Measurements from ENCODE around the gene NIM1K.
"Not testable (repeated sequence)": the region's sequence is repeated elsewhere in the genome, so short reads cannot be mapped to it uniquely, and the experiment has no call there.

The NIM1K gene

DNA sequence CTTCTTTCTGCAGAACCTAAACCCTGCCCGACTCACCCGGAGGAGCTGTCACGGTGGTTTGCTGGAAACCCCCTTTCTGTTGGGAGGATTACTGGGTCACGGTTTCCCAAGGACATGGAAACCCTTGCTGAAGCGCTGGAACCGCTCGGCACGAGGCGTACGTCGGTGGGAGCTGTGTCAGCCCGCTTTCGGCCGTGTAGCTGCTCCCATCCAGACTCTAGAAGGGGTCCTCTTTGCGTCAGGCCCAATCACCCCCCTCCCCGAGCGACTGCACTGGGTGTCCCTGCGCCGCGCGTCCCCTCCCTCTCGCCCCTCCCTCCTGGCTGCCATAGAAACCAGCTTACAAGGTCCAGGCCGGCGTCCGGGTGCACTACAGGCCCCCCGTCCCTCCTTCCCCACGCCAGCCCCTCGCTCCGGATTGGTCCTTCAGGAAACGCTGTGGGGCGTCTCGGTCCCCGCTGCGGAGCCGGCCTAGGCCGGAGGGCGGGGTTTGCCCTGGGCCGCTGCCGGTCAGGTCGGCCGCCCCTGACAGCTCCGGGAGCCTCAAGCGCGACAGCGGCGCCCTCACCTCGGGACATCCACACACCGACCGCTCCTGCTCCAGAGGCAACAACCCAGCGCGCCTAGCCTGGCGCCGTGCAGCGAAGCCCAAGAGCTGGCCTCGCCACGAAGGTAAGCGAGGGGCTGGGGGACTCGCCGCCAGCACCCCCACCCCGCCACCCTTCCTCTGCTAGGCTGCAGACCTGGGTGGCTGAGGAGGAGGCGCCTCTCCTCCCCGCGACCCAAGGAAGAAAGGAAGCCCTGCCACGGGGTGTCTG is at the start of gene NIM1K:
TSS of gene NIM1K (plus strand) at position 486 of the 818 bp plus-strand sequence. CDS start 53,551 bp downstream, outside the sequence.
- peak; percentile 59 for ATAC-seq (ENCODE audit: low read depth)
- H3K27me3 Mint-ChIP-seq: peaks cover 6% of the 10 kb centered on the region
- peak within 1 kb of the TSS; percentile 58 for H3K27ac Mint-ChIP-seq
- no peaks in the 10 kb centered on the region for H3K9me3 Mint-ChIP-seq
- H3K4me1 Mint-ChIP-seq: peaks cover 21% of the 10 kb centered on the region
- peak within 1 kb of the TSS; percentile 83 for H3K4me3 Mint-ChIP-seq
- H3K36me3 Mint-ChIP-seq: peaks cover 9% of the 10 kb centered on the region
- DNase-seq (ENCODE audit: low spot score in 2 of 2): peak; percentile 17 to 30

DNA sequence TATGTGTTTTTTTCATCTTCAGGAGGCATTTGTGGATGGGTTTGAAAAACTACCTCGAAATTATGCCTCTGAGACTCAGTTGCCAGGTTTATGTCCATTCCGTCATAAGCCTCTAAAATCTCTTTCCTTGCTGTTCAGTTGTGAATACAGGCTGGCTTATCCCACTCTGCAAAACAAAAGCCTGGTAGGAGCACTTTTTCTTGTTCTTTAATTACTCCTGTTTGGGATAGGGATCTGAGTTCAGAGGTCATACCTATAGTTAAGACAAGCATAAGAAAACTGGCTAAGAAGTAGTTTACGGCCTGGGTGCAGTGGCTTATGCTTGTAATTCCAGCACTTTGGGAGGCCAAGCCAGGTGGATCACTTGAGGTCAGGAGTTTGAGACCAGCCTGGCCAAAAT is 47.0 kb upstream of the NIM1K start:
- Mint-ChIP-seq H3K9me3 (no peaks in the 10 kb centered on the region), H3K36me3 (peaks cover 25% of the 10 kb centered on the region), H3K4me3 (no peak overlapping the region), H3K27me3 (no peaks in the 10 kb centered on the region), H3K27ac (no peak overlapping the region), H3K4me1 (peaks cover 4% of the 10 kb centered on the region)
- no peak for DNase-seq (ENCODE audit: low spot score in 2 of 2)
- ATAC-seq (ENCODE audit: low read depth): no peak

DNA sequence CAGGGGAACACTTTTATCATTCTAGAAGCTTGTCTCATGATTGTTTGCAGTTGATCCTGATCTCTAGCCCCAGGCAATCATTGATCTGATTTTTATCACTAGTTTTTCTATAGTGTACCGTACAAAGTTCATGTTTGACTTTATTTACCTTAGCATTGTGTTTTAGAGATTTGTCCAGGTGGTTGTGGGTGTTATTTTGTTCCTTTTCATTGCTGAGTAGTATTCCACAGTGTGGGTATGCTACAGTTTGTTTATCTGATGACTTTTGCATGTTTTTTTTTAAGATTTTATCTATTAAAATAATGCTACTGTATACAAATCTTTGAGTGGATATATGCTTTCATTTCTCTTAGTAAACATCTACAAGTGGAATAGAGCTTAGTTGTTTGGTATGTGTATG is 45.1 kb upstream of the NIM1K start:
- peaks cover 4% of the 10 kb centered on the region for H3K4me1 Mint-ChIP-seq
- H3K9me3 Mint-ChIP-seq: no peaks in the 10 kb centered on the region
- DNase-seq (ENCODE audit: low spot score in 2 of 2): no peak
- H3K4me3 Mint-ChIP-seq: no peak overlapping the region
- peaks cover 18% of the 10 kb centered on the region for H3K36me3 Mint-ChIP-seq
- H3K27me3 Mint-ChIP-seq: no peaks in the 10 kb centered on the region
- no peak for ATAC-seq (ENCODE audit: low read depth)
- no peak overlapping the region for H3K27ac Mint-ChIP-seq

DNA sequence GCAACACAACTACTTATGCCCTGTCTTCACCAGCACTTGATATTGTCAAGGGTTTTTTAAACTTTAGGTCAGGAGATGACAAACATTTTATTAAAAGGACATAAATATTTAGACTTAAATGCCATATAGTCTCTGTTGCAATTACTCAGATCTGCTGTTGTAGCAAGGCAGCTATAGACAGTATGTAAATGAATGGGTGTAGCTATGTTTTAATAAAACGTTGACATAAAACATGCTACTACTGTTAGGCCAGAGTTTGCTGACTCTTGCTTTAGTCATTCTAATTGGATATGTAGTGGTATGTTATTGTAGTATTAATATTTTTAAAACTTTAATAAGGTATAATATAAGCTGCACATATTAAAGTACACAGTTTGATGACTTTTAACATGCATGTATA is 43.6 kb upstream of the NIM1K start:
- no peak for ATAC-seq (ENCODE audit: low read depth)
- H3K36me3 Mint-ChIP-seq: peaks cover 18% of the 10 kb centered on the region
- no peak overlapping the region for H3K27ac Mint-ChIP-seq
- no peak overlapping the region for H3K4me3 Mint-ChIP-seq
- peaks cover 5% of the 10 kb centered on the region for H3K4me1 Mint-ChIP-seq
- no peak for DNase-seq (ENCODE audit: low spot score in 2 of 2)
- H3K9me3 Mint-ChIP-seq: no peaks in the 10 kb centered on the region
- no peaks in the 10 kb centered on the region for H3K27me3 Mint-ChIP-seq

DNA sequence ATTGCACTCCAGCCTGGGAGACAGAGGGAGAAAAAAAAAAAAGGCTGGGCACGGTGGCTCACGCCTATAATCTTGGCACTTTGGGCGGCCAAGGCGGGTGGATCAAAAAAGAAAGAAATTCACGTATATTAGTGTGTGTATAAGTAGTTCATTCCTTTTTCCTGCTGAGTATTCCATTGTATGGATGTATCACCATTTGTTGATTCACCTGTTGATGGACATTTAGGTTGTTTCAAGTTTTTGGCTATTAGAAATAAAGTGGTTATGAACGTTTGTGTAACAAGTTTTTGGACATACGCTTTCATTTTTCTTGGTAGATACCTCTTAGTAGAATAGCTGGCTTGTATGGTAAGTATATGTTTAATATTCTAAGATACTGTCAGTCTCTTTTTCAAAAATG is 42.8 kb upstream of the NIM1K start:
- Mint-ChIP-seq H3K27ac (peak overlapping the region; percentile 53), H3K9me3 (no peaks in the 10 kb centered on the region), H3K4me1 (peaks cover 4% of the 10 kb centered on the region), H3K27me3 (no peaks in the 10 kb centered on the region), H3K36me3 (peaks cover 17% of the 10 kb centered on the region), H3K4me3 (no peak overlapping the region)
- DNase-seq (ENCODE audit: low spot score in 2 of 2): no peak
- no peak for ATAC-seq (ENCODE audit: low read depth)

DNA sequence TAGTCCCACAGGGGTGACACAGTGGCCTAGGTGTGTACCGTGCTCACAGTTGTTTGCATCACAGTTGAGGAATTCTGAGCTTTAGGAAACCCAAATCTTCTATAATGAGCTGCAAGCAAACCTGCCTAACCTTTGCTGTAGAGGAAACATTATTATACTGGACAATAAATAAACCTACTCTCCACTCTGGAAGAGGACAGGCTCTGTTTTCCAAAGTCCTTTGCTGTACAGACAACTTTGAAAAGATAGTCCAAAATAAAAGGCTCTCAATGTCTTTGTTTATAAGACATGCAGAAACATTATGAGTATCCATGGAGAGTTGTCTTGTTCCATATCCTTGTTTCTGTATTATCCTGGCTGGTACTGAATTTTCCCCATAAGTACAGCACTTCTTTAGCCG is 42.0 kb upstream of the NIM1K start:
- peaks cover 14% of the 10 kb centered on the region for H3K36me3 Mint-ChIP-seq
- H3K27me3 Mint-ChIP-seq: no peaks in the 10 kb centered on the region
- ATAC-seq (ENCODE audit: low read depth): no peak

DNA sequence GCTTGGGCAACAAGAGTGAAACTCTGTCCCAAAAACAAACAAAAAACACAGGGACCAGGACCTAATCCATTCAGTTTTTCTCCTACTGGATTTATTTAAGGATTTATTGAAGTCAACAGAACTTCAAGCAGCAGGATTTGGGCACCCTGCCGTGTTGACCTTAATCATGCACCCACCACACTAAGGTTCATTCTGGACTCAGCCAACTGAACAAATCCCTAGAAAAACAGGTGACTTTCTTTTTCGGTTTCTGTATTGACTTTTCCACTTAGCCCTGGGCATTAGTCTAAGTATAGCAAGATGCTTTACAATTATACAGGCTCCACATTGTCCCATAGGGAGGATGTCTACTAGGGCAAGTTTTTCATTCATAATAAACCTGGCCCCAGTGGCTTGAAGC is 41.3 kb upstream of the NIM1K start:
- H3K4me3 Mint-ChIP-seq: no peak overlapping the region
- no peak overlapping the region for H3K27ac Mint-ChIP-seq
- H3K9me3 Mint-ChIP-seq: no peaks in the 10 kb centered on the region
- peaks cover 14% of the 10 kb centered on the region for H3K36me3 Mint-ChIP-seq
- H3K27me3 Mint-ChIP-seq: no peaks in the 10 kb centered on the region
- DNase-seq (ENCODE audit: low spot score in 2 of 2) (no peak), ATAC-seq (ENCODE audit: low read depth) (no peak)
- peaks cover 6% of the 10 kb centered on the region for H3K4me1 Mint-ChIP-seq

More for the DNA sequence above, 42.0 kb upstream of the NIM1K start:
- Mint-ChIP-seq H3K27ac (no peak overlapping the region), H3K9me3 (no peaks in the 10 kb centered on the region), H3K4me1 (peaks cover 2% of the 10 kb centered on the region), H3K4me3 (no peak overlapping the region)
- no peak for DNase-seq (ENCODE audit: low spot score in 2 of 2)

DNA sequence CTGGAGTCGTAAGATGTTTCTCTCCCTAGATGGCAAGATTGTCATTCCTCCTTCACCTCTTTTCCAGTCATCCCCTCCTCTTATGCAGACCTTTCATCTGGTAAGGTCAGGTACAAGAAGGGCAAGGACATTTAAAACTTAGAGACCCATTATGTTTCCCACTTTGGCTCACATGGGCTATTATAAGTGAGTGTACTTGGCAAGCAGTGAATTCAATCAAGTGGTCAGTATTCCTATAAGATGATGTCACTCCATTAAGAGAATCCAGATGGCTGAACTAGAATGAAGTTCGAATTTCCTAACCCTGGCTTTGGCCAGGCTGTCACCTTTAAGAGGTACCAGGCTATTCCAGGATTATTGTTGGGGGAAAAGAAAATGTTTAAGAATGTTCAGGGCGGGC is 39.1 kb upstream of the NIM1K start:
- Mint-ChIP-seq H3K27ac (no peak overlapping the region), H3K9me3 (no peaks in the 10 kb centered on the region), H3K36me3 (peaks cover 13% of the 10 kb centered on the region), H3K4me1 (peaks cover 6% of the 10 kb centered on the region), H3K4me3 (no peak overlapping the region), H3K27me3 (no peaks in the 10 kb centered on the region)
- DNase-seq (ENCODE audit: low spot score in 2 of 2): no peak
- ATAC-seq (ENCODE audit: low read depth): no peak

DNA sequence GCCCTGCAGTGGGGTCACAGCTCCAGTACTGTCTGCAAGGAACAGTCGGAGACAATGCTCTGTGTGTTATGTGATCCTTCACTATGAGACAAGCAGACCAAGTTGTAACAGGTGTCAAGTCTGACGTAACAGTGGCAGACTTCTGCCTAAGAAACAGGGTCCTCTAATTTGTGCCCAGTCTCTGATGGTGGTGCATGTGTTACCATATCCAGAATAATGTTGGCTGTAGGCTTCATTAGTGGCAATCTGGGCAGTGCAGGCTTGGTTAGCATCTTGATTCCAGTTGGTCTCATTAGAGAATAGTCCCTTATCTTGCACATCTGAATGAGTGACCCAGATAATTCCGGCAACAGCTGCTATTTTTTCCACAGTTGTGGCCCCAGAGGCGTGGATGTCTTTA is 37.6 kb upstream of the NIM1K start:
- DNase-seq (ENCODE audit: low spot score in 2 of 2) (no peak), ATAC-seq (ENCODE audit: low read depth) (no peak)
- peaks cover 6% of the 10 kb centered on the region for H3K4me1 Mint-ChIP-seq
- peaks cover 9% of the 10 kb centered on the region for H3K36me3 Mint-ChIP-seq
- no peak overlapping the region for H3K27ac Mint-ChIP-seq
- H3K27me3 Mint-ChIP-seq: no peaks in the 10 kb centered on the region
- no peak overlapping the region for H3K4me3 Mint-ChIP-seq
- no peaks in the 10 kb centered on the region for H3K9me3 Mint-ChIP-seq

DNA sequence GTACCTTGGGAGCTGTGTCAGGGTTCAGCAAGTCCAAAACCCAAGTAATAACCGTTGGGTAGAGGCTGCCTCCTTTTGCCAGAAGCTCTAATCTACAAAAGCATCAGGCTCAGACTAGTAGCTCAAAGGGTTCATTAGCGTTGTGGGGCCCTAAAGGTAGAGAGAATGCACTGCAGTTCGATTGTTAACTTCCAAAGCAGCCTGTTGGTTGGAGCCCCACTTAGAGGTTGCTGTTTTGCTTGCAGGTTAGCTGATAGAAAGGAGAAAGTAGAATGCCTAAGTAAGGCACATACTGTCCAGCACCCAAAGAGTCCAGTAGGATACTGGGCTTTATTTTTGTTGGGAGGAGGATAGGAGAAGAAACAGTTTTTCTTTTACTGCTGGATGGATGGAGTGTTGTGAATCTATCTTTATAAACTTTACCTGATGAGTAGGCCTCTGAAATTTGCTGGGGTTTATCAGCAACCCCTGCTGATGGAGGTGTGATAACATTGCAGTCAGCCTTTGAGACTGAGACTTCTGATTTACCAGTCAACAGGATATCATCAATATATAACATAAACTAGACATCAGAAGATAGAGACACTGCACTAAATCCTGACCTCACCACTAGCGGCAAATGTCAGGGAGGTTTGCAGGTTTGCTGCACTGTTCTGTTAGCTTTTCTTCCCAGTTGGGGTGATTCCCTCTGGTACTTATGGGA is 36.5 kb upstream of the NIM1K start:
- DNase-seq (ENCODE audit: low spot score in 2 of 2) (no peak), ATAC-seq (ENCODE audit: low read depth) (no peak)
- Mint-ChIP-seq H3K27ac (peak overlapping the region; percentile 75), H3K4me1 (peaks cover 6% of the 10 kb centered on the region), H3K9me3 (no peaks in the 10 kb centered on the region), H3K4me3 (no peak overlapping the region), H3K36me3 (peaks cover 9% of the 10 kb centered on the region), H3K27me3 (no peaks in the 10 kb centered on the region)

DNA sequence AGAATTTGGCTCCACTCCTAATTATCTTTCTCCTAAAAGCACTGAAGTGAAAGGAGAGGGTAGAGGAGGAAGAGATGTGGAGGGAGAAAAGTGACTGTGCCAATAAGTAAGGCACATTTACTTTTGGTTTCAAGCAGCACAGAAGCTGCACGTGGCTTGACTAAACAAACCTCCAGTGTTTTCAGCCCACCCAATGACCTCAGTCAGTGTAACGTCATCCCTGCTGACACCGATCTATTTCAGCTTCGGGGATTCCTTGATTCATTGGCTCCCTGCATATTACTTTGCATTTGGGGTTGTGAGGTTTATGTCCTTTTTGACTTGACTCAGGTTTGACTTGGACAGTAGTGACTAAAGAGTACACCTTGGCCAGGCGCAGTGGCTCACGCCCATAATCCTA is 35.6 kb upstream of the NIM1K start:
- Mint-ChIP-seq H3K27ac (no peak overlapping the region), H3K9me3 (no peaks in the 10 kb centered on the region), H3K36me3 (peaks cover 15% of the 10 kb centered on the region), H3K4me3 (no peak overlapping the region), H3K27me3 (no peaks in the 10 kb centered on the region), H3K4me1 (peaks cover 7% of the 10 kb centered on the region)
- no peak for DNase-seq (ENCODE audit: low spot score in 2 of 2)
- ATAC-seq (ENCODE audit: low read depth): no peak

DNA sequence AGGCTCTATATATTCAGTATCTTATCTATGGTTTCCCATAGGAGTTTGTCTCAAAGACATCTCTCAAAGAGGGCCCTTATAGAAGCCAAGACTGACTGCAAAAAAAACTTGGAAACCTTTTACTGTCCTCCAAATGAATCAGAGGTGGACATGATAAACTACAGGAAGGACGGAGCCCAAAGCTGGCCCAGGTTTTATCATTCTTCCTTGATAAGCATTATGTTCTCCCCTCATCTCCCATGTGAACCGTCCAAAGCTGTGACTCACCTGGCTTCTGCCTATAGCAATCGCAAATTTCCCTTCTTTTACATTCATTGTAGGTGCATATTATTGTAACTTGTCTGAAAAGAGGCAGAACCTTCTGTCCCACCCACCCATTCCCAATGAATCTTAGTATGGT is 35.0 kb upstream of the NIM1K start:
- Mint-ChIP-seq H3K27me3 (no peaks in the 10 kb centered on the region), H3K36me3 (peaks cover 18% of the 10 kb centered on the region), H3K9me3 (no peaks in the 10 kb centered on the region), H3K4me1 (peaks cover 7% of the 10 kb centered on the region), H3K4me3 (no peak overlapping the region), H3K27ac (no peak overlapping the region)
- DNase-seq (ENCODE audit: low spot score in 2 of 2) (no peak), ATAC-seq (ENCODE audit: low read depth) (no peak)

DNA sequence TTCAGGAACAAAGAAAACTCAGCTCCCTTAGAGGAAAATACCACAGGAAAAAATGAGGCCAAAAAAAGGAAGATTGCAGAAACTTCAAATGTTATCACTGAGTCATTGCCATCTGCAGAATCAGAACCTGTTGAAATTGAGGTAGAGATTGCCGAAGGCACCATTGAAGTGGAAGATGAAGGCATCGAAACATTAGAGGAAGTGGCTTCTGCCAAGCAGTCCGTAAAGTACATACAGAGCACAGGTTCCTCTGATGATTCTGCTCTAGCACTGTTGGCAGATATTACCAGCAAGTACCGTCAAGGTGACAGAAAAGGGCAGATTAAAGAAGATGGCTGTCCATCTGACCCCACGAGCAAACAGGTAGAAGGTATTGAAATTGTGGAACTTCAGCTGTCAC is 30.8 kb upstream of the NIM1K start:
- no peaks in the 10 kb centered on the region for H3K27me3 Mint-ChIP-seq
- no peak for ATAC-seq (ENCODE audit: low read depth)

DNA sequence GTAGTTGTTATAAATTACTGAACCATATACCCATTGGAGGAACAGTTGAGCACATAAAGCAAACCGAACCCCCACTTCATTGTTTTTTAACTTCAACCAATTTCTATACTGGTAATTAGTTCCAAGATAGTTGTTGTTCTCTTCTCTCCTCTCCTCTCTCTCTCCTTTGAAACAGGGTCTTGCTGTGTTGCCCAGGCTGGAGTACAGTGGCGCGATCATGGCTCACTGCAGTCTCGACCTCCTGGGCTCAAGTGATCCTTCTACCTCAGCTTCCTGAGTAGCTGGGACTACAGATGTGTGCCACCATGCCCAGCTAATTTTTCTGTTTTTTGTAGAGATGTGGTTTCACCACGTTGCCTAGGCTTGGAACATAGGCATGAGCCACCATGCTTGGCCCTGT is 27.2 kb upstream of the NIM1K start:
- H3K27ac Mint-ChIP-seq; DNase-seq (ENCODE audit: low spot score in 2 of 2); H3K4me3 Mint-ChIP-seq; ATAC-seq (ENCODE audit: low read depth); H3K27me3 Mint-ChIP-seq; H3K9me3 Mint-ChIP-seq: not testable (repeated sequence)
- peaks cover 17% of the 10 kb centered on the region for H3K4me1 Mint-ChIP-seq
- peaks cover 38% of the 10 kb centered on the region for H3K36me3 Mint-ChIP-seq

More for the DNA sequence above, 30.8 kb upstream of the NIM1K start:
- Mint-ChIP-seq H3K27ac (peak overlapping the region; percentile 69), H3K4me3 (no peak overlapping the region), H3K36me3 (peaks cover 32% of the 10 kb centered on the region), H3K9me3 (no peaks in the 10 kb centered on the region), H3K4me1 (peaks cover 11% of the 10 kb centered on the region)
- no peak for DNase-seq (ENCODE audit: low spot score in 2 of 2)
